Measurements from ENCODE around the gene TTC21B.
"Not testable (repeated sequence)": the region's sequence is repeated elsewhere in the genome, so short reads cannot be mapped to it uniquely, and the experiment has no call there.

DNA sequence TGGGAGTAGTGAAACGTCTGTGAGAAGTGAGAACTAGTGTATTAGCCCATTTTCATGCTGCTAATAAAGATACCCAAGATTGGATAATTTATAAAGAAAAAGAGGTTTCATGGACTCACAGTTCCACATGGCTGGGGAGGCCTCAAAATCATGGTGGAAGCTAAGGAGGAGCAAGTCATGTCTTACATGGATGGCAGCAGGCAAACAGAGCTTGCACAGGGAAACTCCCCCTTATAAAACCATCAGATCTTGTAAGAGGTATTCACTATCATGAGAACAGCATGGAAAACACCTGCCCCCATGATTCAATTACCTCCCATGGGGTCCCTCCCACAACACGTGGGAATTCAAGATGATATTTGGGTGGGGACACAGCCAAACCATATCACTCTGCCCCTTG, 93.9 kb downstream of the TTC21B start:
- TF ChIP-seq, protein P1, sequence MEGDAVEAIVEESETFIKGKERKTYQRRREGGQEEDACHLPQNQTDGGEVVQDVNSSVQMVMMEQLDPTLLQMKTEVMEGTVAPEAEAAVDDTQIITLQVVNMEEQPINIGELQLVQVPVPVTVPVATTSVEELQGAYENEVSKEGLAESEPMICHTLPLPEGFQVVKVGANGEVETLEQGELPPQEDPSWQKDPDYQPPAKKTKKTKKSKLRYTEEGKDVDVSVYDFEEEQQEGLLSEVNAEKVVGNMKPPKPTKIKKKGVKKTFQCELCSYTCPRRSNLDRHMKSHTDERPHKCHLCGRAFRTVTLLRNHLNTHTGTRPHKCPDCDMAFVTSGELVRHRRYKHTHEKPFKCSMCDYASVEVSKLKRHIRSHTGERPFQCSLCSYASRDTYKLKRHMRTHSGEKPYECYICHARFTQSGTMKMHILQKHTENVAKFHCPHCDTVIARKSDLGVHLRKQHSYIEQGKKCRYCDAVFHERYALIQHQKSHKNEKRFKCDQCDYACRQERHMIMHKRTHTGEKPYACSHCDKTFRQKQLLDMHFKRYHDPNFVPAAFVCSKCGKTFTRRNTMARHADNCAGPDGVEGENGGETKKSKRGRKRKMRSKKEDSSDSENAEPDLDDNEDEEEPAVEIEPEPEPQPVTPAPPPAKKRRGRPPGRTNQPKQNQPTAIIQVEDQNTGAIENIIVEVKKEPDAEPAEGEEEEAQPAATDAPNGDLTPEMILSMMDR (IDR thresholded peaks at IDR 0.05; ENCODE audit: borderline replicate concordance, extremely low read depth, low read length, poor library complexity, severe bottlenecking), result not testable (repeated sequence)
- TF ChIP-seq EZH2 (IDR thresholded peaks at IDR 0.05; ENCODE audit: borderline replicate concordance, low read depth, low read length, severe bottlenecking), result not testable (repeated sequence)
